ENCODE data around the gene DBNDD1.

DNA sequence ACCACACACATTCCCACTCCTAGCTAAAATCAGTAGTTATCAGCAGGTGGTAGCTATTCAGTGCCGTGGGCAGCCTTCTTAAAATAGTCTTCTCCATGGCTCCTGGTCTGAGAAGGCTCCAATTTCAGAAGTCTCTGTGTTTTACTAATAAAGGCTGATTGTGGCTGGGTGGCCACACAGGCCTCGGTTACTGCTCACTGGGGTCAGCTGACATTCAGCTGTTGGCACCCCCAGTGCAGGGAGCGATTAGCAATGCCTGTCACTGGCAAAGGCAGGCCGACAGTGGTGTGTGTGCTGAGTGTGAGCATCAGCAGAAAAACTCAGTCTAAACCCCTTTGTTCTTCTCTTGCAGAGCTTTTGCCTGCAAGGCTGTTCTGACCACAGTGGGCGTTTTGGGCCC lies 16.6 kb upstream of the DBNDD1 start:
- TF ChIP-seq EZH2phosphoT487 (IDR thresholded peaks at IDR 0.05; ENCODE audit: insufficient read depth, low read depth), result no peak
- no peak for TF ChIP-seq EZH2 (IDR thresholded peaks at IDR 0.05; ENCODE audit: insufficient read depth, poor library complexity, severe bottlenecking)
